HG02943 (cell line): ENCODE measurements around the gene EOLA2.
A peak's percentile ranks its signal among the peaks of the same experiment; 100 is the strongest.
"Not testable (repeated sequence)": the region's sequence is repeated elsewhere in the genome, so short reads cannot be mapped to it uniquely, and the experiment has no call there.

Experiments
- ATAC-seq: cut with Tn5 transposase; IDR thresholded peaks from one replicate; pipeline ENCODE4 v1.9.1; 2021; ENCODE audit warnings: mild to moderate bottlenecking, low read depth, moderate library complexity; ENCODE audit not compliant: unreplicated experiment

EOLA2 gene

GRCh38 chrX:149933547-149933946, 4.7 kb downstream of the EOLA2 start:
- ATAC-seq = not testable (repeated sequence)

GRCh38 chrX:149932970-149933369, 5.3 kb downstream of the EOLA2 start:
- not testable (repeated sequence) for ATAC-seq

GRCh38 chrX:149932150-149932549, 6.1 kb downstream of the EOLA2 start:
- ATAC-seq = not testable (repeated sequence)

GRCh38 chrX:149931355-149931754, 6.9 kb downstream of the EOLA2 start:
- ATAC-seq = not testable (repeated sequence)

- not testable (repeated sequence) for ATAC-seq
These were observed 8.9 kb downstream of the EOLA2 start, which contains the start of gene HSFX4 for GRCh38 chrX:149929400-149929799. Gene HSFX4 (plus strand): TSS chrX:149929573. CDS start chrX:149929645, 72 bp downstream.

GRCh38 chrX:149928635-149929034, 9.7 kb downstream of the EOLA2 start:
- not testable (repeated sequence) for ATAC-seq

- ATAC-seq = not testable (repeated sequence)
These were observed 10.4 kb downstream of the EOLA2 start for GRCh38 chrX:149927964-149928258.

GRCh38 chrX:149927245-149927963, 10.9 kb downstream of the EOLA2 start:
- ATAC-seq = not testable (repeated sequence)

- ATAC-seq = not testable (repeated sequence)
These were observed 13.9 kb downstream of the EOLA2 start for GRCh38 chrX:149924434-149924833.

GRCh38 chrX:149923836-149924235, 14.5 kb downstream of the EOLA2 start:
- not testable (repeated sequence) for ATAC-seq

- ATAC-seq = no peak
These were observed 21.4 kb downstream of the EOLA2 start for GRCh38 chrX:149916745-149917392.

GRCh38 chrX:149910178-149910695, 28.1 kb downstream of the EOLA2 start:
- ATAC-seq = no peak

- ATAC-seq = no peak
These were observed 28.7 kb downstream of the EOLA2 start for GRCh38 chrX:149909324-149910177.

- no peak for ATAC-seq
These were observed 29.6 kb downstream of the EOLA2 start for GRCh38 chrX:149908727-149909126.

- no peak for ATAC-seq
These were observed 30.0 kb downstream of the EOLA2 start for GRCh38 chrX:149908308-149908707.

- peak; percentile 54 for ATAC-seq
These were observed 34.2 kb downstream of the EOLA2 start for GRCh38 chrX:149903889-149904748.

GRCh38 chrX:149898554-149898953, 39.7 kb downstream of the EOLA2 start:
- no peak for ATAC-seq

- not testable (repeated sequence) for ATAC-seq
These were observed 47.5 kb downstream of the EOLA2 start for GRCh38 chrX:149890828-149891227.
